Left ventricle myocardium inferior (tissue), 1 donor: ENCODE measurements around the gene KASH5. TPM values are rescaled to one million over a fixed set of nuclear protein-coding genes. Genes with fewer than 3 reads are reported as not detected.

Experiments used
- DNase-seq: peaks from one replicate; pipeline ENCODE4 v3.0.0-alpha.2; 2020
- H3K27ac ChIP-seq: fragments of 200-600 bp; replicated peaks from 2 replicates; pipeline ENCODE4 v1.8.0; 2021
- H3K27me3 ChIP-seq: fragments of 200-600 bp; 2 replicates; pipeline ENCODE4 v1.8.0; 2021; ENCODE audit warnings: low read depth
- H3K36me3 ChIP-seq: fragments of 200-600 bp; 2 replicates; pipeline ENCODE4 v1.8.0; 2021
- H3K4me1 ChIP-seq: fragments of 200-600 bp; 2 replicates; pipeline ENCODE4 v1.8.0; 2021
- H3K4me3 ChIP-seq: fragments of 200-600 bp; 2 replicates; pipeline ENCODE4 v1.8.0; 2021; ENCODE audit warnings: mild to moderate bottlenecking, moderate library complexity
- H3K9me3 ChIP-seq: fragments of 200-600 bp; replicated peaks from 2 replicates; pipeline ENCODE4 v1.8.0; 2021
- intact Hi-C: fragments of 100-400 bp; cut with micrococcal nuclease; formaldehyde crosslinking; loops from one replicate; pipeline ENCODE4 v1.11.0; 2022
- total RNA-seq: library from RNA; stranded (reverse); fragmentation: NEBNext Ultra II Directional; extraction: Animal tissue kit (Norgen Biotek cat#: 25700); gene quantifications from one replicate; pipeline ENCODE4 v1.2.1, GENCODE V29; 2021
- TF ChIP-seq, protein P1 (sequence below): fragments of 200-600 bp; IDR thresholded peaks from 2 replicates; pipeline ENCODE4 v1.8.0; 2021; ENCODE audit warnings: antibody characterized with exemption, mild to moderate bottlenecking, borderline replicate concordance
- donor health status: DM: no; HTN: yes; CAD: no; lungs with severe emphysema.

The KASH5 gene
- total RNA-seq, 1 donor from 2014 or later = not detected

DNA sequence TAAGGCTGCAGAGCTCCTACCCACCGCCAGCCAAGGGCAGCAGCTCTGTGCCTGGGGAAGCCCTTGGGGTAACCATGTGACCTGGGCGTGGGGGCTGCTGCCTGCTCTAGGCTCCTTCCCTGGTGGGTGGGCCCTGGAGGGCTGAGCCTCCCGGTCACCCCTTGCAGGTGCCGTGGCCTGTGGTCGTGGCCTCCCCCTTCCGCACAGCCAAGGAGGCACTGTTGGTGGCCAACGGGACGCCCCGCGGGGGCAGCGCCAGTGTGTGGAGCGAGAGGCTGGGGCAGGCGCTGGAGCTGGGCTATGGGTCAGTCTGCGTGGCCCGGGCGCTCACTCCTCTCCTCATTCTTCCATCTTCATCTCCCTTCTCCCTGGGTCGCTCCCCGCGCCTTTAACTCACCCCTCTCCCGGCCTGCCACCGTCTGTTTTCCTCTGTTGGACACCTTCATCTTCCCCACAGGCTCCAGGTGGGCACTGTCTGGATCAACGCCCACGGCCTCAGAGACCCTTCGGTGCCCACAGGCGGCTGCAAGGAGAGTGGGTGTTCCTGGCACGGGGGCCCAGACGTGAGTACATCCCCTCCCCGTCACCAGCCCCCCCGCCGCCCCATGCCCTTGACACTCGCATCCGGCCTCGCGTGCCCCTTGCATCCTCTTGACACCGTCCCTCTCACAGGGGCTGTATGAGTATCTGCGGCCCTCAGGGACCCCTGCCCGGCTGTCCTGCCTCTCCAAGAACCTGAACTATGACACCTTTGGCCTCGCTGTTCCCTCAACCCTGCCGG is 76.1 kb downstream of the KASH5 start:
- no peak overlapping the region for H3K27ac ChIP-seq
- TF ChIP-seq, protein P1, sequence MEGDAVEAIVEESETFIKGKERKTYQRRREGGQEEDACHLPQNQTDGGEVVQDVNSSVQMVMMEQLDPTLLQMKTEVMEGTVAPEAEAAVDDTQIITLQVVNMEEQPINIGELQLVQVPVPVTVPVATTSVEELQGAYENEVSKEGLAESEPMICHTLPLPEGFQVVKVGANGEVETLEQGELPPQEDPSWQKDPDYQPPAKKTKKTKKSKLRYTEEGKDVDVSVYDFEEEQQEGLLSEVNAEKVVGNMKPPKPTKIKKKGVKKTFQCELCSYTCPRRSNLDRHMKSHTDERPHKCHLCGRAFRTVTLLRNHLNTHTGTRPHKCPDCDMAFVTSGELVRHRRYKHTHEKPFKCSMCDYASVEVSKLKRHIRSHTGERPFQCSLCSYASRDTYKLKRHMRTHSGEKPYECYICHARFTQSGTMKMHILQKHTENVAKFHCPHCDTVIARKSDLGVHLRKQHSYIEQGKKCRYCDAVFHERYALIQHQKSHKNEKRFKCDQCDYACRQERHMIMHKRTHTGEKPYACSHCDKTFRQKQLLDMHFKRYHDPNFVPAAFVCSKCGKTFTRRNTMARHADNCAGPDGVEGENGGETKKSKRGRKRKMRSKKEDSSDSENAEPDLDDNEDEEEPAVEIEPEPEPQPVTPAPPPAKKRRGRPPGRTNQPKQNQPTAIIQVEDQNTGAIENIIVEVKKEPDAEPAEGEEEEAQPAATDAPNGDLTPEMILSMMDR = no peak
- DNase-seq = no peak
- no peaks in the 10 kb centered on the region for H3K9me3 ChIP-seq
- intact Hi-C loops = no loop called here
- H3K27me3 ChIP-seq = no peaks in the 10 kb centered on the region
- H3K36me3 ChIP-seq = peaks cover 39% of the 10 kb centered on the region
- H3K4me1 ChIP-seq = peaks cover 9% of the 10 kb centered on the region
- H3K4me3 ChIP-seq = no peak overlapping the region

DNA sequence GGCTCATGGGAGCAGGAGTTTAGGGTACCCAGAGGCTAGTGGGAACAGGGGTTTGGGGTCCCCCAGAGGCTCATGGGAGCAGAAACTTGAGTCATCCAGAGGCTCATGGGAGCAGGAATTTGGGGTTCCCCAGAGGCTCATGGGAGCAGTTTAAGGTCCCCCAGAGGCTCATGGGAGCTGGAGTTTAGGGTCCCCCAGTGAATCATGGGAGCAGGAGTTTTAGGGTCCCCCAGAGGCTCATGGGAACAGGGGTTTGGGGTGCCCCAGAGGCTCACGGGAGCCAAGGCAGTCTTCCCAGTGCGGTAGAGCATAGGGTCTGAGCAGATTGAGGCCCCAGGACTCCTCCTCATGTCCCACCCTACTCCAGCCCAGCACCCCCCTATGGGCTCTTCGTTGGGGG is 77.3 kb downstream of the KASH5 start:
- H3K27ac ChIP-seq = no peak overlapping the region
- TF ChIP-seq, protein P1 = no peak
- H3K27me3 ChIP-seq = no peaks in the 10 kb centered on the region
- peaks cover 21% of the 10 kb centered on the region for H3K4me1 ChIP-seq
- H3K4me3 ChIP-seq = no peak overlapping the region
- peaks cover 26% of the 10 kb centered on the region for H3K36me3 ChIP-seq
- no peak for DNase-seq
- intact Hi-C loops = no loop called here
- no peaks in the 10 kb centered on the region for H3K9me3 ChIP-seq

Other genes starting within 250 kb of the KASH5 start
- gene HRC, start 232.9 kb upstream of the KASH5 start, total RNA-seq = 1,040 TPM
- 31.5 TPM for gene TRPM4, start 230.5 kb upstream of the KASH5 start, total RNA-seq
- gene SLC6A16, start 63.1 kb upstream of the KASH5 start, total RNA-seq = 1.1 TPM
- gene CD37, start 52.8 kb upstream of the KASH5 start, total RNA-seq = 3.7 TPM
- 44.1 TPM for gene TEAD2, start 25.8 kb upstream of the KASH5 start, total RNA-seq
- gene DKKL1, start 24.4 kb upstream of the KASH5 start, total RNA-seq = not detected
- gene PTH2, start 35.2 kb downstream of the KASH5 start, total RNA-seq = not detected
- gene GFY, start 37.1 kb downstream of the KASH5 start, total RNA-seq = 0.14 TPM
- 0.99 TPM for gene SLC17A7, start 53.3 kb downstream of the KASH5 start, total RNA-seq
- 24.7 TPM for gene PIH1D1, start 63.6 kb downstream of the KASH5 start, total RNA-seq
- gene ALDH16A1, start 65.0 kb downstream of the KASH5 start, total RNA-seq = 9.6 TPM
- gene FLT3LG, start 86.0 kb downstream of the KASH5 start, total RNA-seq = 3.1 TPM
- gene RPL13A, start 99.4 kb downstream of the KASH5 start, total RNA-seq = 1,308 TPM
- gene RPS11, start 108.2 kb downstream of the KASH5 start, total RNA-seq = 998 TPM
- gene FCGRT, start 124.4 kb downstream of the KASH5 start, total RNA-seq = 80.9 TPM
- 7.5 TPM for gene RCN3, start 139.8 kb downstream of the KASH5 start, total RNA-seq
- 47.3 TPM for gene NOSIP, start 192.3 kb downstream of the KASH5 start, total RNA-seq
- gene PRRG2, start 193.1 kb downstream of the KASH5 start, total RNA-seq = 0.88 TPM
- gene PRR12, start 202.9 kb downstream of the KASH5 start, total RNA-seq = 15.5 TPM